Mucosa of rectum (tissue), 2 donors: Measurements from ENCODE around the gene C2CD2.
"Not testable (repeated sequence)": the region's sequence is repeated elsewhere in the genome, so short reads cannot be mapped to it uniquely, and the experiment has no call there.

Experiments
- H3K27ac ChIP-seq, 2 donors: one replicate each; pipeline ENCODE4 v1.7.0; 2013; ENCODE audit warnings: inconsistent platforms in 2 of 2, low read depth in 2 of 2, low read length in 2 of 2
- H3K27me3 ChIP-seq, 2 donors: one replicate each; pipeline ENCODE4 v1.7.0; 2013; ENCODE audit warnings: low read length in 2 of 2; ENCODE audit not compliant: control insufficient read depth in 2 of 2, insufficient read depth in 2 of 2
- H3K36me3 ChIP-seq, 2 donors: one replicate each; pipeline ENCODE4 v1.7.0; 2013; ENCODE audit warnings: low read length in 2 of 2; ENCODE audit not compliant: control insufficient read depth in 2 of 2, insufficient read depth in 2 of 2
- H3K4me1 ChIP-seq, 2 donors: one replicate each; pipeline ENCODE4 v1.7.0; 2013; ENCODE audit warnings: low read length in 2 of 2, mild to moderate bottlenecking in 1 of 2; ENCODE audit not compliant: control insufficient read depth in 2 of 2, insufficient read depth in 2 of 2
- H3K4me3 ChIP-seq, 2 donors: one replicate each; pipeline ENCODE4 v1.7.0; 2013; ENCODE audit warnings: low read length in 2 of 2
- H3K9ac ChIP-seq, 2 donors: one replicate each; pipeline ENCODE4 v1.7.0; 2013; ENCODE audit warnings: low read length in 2 of 2, low read depth in 1 of 2, mild to moderate bottlenecking in 1 of 2
- H3K9me3 ChIP-seq, 2 donors: one replicate each; pipeline ENCODE4 v1.7.0; 2013; ENCODE audit warnings: low read length in 2 of 2; ENCODE audit not compliant: control insufficient read depth in 2 of 2
- donor health status: healthy.
- donor health status: Normal muscosa, but diverticular disease.

C2CD2 gene

DNA sequence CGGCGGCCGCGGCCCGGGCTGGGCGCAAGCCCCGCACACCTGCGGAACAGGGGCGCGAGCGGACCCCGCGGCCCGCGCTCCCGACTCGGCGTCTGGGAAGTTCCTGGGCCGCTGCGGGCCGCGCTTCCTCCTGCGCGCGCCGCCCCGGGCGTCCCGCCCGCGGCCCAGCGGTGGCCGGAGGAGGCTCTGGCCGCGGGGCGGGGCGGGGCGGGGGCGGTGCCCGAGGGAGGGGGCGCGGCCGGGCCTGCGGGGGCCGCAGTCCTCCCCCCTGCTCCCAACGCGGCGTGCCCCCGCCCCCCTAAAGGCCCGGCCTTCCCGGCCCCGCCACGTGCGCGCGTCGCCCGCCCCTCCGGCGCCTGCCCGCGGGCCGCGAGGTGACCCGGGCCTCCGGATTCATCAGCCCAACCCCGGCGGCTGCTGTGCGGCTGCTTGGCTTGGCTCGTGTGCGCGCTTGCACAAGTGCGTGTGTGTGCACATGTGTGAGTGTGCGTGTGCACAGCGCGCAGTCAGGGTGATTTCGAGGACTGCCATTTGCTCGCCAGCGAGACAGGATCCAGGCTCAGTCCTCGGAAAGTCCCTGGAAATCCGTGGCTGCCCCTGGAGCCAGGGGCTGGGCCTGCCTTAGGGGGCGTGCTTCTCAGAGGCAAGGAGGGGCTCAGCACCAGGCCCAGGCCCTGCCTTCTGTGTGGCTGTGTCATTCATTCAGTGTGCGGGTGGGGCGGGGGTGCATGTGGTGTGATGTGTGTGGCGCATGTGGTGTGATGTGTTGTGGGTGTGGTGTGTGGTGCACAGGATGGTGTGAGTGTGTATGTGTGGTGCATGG lies at the start of gene C2CD2:
Gene C2CD2 (minus strand): TSS at position 188 of the 823 bp plus-strand sequence. CDS start 370 bp downstream, outside the sequence.
- Histone ChIP-seq H3K36me3 (no peaks in the 10 kb centered on the region), H3K4me3 (peak within 1 kb of the TSS; percentile 67 to 70), H3K9ac (peak within 1 kb of the TSS; percentile 32 to 59), H3K4me1 (peaks cover 11 to 12% of the 10 kb centered on the region in 2 donors), H3K27ac (peak within 1 kb of the TSS in 1 of 2 donors; percentile 23), H3K27me3 (peaks cover 0 to 2% of the 10 kb centered on the region in 2 donors), H3K9me3 (no peaks in the 10 kb centered on the region)

GRCh38 chr21:42003051-42003461 lies 49.2 kb upstream of the C2CD2 start:
- peaks cover 4 to 14% of the 10 kb centered on the region in 2 donors for H3K36me3 ChIP-seq
- H3K9me3 ChIP-seq = no peaks in the 10 kb centered on the region
- no peak overlapping the region for H3K4me3 ChIP-seq
- no peaks in the 10 kb centered on the region for H3K27me3 ChIP-seq
- no peak overlapping the region for H3K9ac ChIP-seq
- H3K4me1 ChIP-seq = no peaks in the 10 kb centered on the region
- H3K27ac ChIP-seq = no peak overlapping the region

GRCh38 chr21:42002421-42002958 lies 48.7 kb upstream of the C2CD2 start:
- H3K27ac ChIP-seq = no peak overlapping the region
- H3K4me1 ChIP-seq = no peaks in the 10 kb centered on the region
- no peak overlapping the region for H3K4me3 ChIP-seq
- peaks cover 4 to 14% of the 10 kb centered on the region in 2 donors for H3K36me3 ChIP-seq
- H3K27me3 ChIP-seq = no peaks in the 10 kb centered on the region
- H3K9me3 ChIP-seq = no peaks in the 10 kb centered on the region
- no peak overlapping the region for H3K9ac ChIP-seq

DNA sequence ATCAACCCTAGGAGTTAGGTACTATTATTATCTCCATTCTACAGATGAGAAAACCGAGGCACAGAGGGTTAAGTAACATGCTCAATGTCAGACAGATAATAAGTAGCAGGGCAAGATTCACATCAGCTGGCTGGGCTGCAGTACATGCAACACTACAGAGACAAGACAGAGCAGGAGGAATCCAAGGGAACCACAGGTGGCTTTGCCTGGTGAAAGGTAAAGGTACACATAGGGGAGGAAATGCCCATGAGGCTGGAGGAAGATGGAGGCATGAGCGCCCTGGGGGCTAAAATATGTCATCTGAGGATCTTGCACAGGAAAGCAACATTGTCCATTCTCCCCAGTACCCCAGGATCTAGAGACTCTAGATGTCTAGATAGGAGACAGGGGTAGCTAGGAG lies 48.0 kb upstream of the C2CD2 start:
- Histone ChIP-seq H3K9me3 (no peaks in the 10 kb centered on the region), H3K27me3 (no peaks in the 10 kb centered on the region), H3K4me1 (no peaks in the 10 kb centered on the region), H3K27ac (no peak overlapping the region), H3K9ac (no peak overlapping the region), H3K36me3 (peaks cover 4 to 12% of the 10 kb centered on the region in 2 donors), H3K4me3 (no peak overlapping the region)

DNA sequence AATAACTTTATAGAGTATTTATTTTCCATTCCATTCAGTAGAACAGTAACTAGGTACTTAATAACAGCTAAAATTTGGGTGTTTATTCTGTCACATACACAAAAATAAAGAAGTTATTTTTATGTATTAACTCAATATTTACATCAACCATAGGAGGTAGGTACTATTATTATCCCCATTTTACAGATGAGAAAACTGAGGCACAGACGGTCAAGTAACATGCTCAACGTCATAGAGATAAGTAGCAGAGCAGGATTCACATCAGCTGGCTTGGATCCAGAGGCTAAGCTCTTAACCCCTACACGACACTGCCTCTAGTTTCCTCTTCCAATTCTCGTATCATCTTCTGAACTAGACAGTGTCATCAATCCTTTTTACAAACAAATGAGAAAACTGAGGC lies 47.1 kb upstream of the C2CD2 start:
- H3K27me3 ChIP-seq = no peaks in the 10 kb centered on the region
- peaks cover 4 to 12% of the 10 kb centered on the region in 2 donors for H3K36me3 ChIP-seq
- H3K4me1 ChIP-seq = no peaks in the 10 kb centered on the region
- no peak overlapping the region for H3K27ac ChIP-seq
- no peak overlapping the region for H3K9ac ChIP-seq
- no peaks in the 10 kb centered on the region for H3K9me3 ChIP-seq
- no peak overlapping the region for H3K4me3 ChIP-seq

- Histone ChIP-seq H3K27me3 (no peaks in the 10 kb centered on the region), H3K9ac (no peak overlapping the region), H3K4me3 (no peak overlapping the region), H3K4me1 (no peaks in the 10 kb centered on the region), H3K36me3 (peaks cover 17 to 24% of the 10 kb centered on the region in 2 donors), H3K9me3 (no peaks in the 10 kb centered on the region), H3K27ac (no peak overlapping the region)
These were observed 43.8 kb upstream of the C2CD2 start for GRCh38 chr21:41997657-41998056.

DNA sequence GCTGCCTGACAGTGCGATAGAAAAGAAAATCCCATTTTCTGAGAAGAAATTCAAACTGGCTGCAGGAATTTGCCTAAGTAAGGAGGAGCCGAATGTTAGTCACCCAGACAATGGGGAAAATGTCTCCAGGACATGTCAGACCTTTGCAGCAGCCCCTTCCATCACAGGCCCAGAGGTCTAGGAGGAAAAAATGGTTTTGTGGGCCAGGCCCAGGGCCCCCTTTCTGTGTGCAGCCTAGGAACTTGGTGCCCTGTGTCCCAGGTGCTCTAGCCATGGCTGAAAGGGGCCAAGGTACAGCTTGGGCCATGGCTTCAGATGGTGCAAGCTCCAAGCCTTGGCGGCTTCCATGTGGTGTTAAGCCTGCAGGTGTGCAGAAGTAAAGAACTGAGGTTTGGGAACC lies 41.8 kb upstream of the C2CD2 start:
- Histone ChIP-seq H3K27me3 (no peaks in the 10 kb centered on the region), H3K9ac (no peak overlapping the region), H3K9me3 (no peaks in the 10 kb centered on the region), H3K4me3 (no peak overlapping the region), H3K36me3 (peaks cover 26 to 36% of the 10 kb centered on the region in 2 donors), H3K27ac (no peak overlapping the region), H3K4me1 (no peaks in the 10 kb centered on the region)

DNA sequence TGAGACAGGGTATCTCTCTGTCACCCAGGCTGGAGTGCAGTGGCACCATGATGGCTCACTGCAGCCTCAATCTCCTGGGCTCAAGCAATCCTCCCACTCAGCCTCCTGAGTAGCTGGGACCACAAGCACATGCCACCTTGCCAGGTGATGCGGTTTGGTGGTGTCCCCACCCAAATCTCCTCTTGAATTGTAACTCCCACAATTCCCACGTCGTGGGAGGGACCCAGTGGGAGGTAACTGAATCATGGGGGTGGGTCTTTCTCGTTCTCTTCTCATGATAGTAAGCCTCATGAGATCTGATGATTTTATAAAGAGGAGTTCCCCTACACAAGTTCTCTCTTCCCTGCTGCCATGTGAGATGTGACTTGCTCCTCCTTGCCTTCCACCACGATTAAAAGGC lies 40.8 kb upstream of the C2CD2 start:
- peaks cover 26 to 36% of the 10 kb centered on the region in 2 donors for H3K36me3 ChIP-seq
- H3K27ac ChIP-seq, H3K9me3 ChIP-seq: not testable (repeated sequence)

GRCh38 chr21:41993744-41994143 lies 39.9 kb upstream of the C2CD2 start:
- Histone ChIP-seq H3K9ac (no peak overlapping the region), H3K9me3 (no peaks in the 10 kb centered on the region), H3K4me1 (no peaks in the 10 kb centered on the region), H3K4me3 (no peak overlapping the region), H3K36me3 (peaks cover 26 to 36% of the 10 kb centered on the region in 2 donors), H3K27me3 (no peaks in the 10 kb centered on the region), H3K27ac (peak overlapping the region in 1 of 2 donors; percentile 7)

More for the DNA sequence above, 40.8 kb upstream of the C2CD2 start:
- not testable (repeated sequence) for H3K27me3 ChIP-seq, H3K9ac ChIP-seq, H3K4me3 ChIP-seq, H3K4me1 ChIP-seq

DNA sequence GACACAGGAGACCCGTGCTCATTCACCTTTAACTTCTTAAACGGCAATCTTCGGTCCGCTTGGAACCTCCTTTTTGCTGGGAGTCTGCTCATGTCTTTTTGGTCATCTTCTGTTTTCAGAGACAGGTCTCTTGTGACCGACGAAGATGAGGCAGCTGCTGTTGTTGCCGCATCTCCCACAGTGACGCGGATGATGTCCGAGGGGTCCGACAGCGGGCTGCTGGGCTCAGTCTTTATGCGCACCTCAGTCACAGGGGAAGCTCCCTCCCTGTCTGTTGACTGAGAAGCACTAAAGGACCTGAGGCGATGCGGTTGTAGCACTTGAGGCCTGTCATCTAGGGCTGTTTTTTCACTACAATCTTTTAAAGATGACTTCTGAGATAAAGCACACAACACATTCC lies 38.8 kb upstream of the C2CD2 start:
- Histone ChIP-seq H3K9ac (no peak overlapping the region), H3K27me3 (no peaks in the 10 kb centered on the region), H3K4me1 (no peaks in the 10 kb centered on the region), H3K27ac (no peak overlapping the region), H3K9me3 (no peaks in the 10 kb centered on the region), H3K36me3 (peaks cover 26 to 36% of the 10 kb centered on the region in 2 donors), H3K4me3 (no peak overlapping the region)
